H7 (cell line): ENCODE results near the gene LPAR1. TPM values are rescaled to one million over a fixed set of nuclear protein-coding genes. Genes with fewer than 3 reads are reported as not detected.

ENCODE experiments used
- DNase-seq: peaks from one replicate; pipeline ENCODE4 v3.0.0; 2012
- H3K27me3 ChIP-seq: 2 replicates; pipeline ENCODE4 v1.6.0; 2011; ENCODE audit warnings: mild to moderate bottlenecking, low read length; ENCODE audit not compliant: control insufficient read depth, insufficient read depth
- H3K36me3 ChIP-seq: replicated peaks from 2 replicates; pipeline ENCODE4 v1.5.1; 2011; ENCODE audit warnings: low read length; ENCODE audit not compliant: control insufficient read depth, insufficient read depth
- H3K4me3 ChIP-seq: 2 replicates; pipeline ENCODE4 v1.5.1; 2011; ENCODE audit warnings: low read depth, mild to moderate bottlenecking, control low read depth, low read length, moderate library complexity; ENCODE audit not compliant: insufficient read depth
- total RNA-seq: library from RNA; depleted of rRNA; stranded (reverse); fragments of >200 nt; shearing (Covaris generic); gene quantifications from 2 replicates; pipeline ENCODE4 v1.2.3, GENCODE V29; 2014

LPAR1 gene
- total RNA-seq, 1 experiment from 2014 or later: 7.1 TPM

DNA sequence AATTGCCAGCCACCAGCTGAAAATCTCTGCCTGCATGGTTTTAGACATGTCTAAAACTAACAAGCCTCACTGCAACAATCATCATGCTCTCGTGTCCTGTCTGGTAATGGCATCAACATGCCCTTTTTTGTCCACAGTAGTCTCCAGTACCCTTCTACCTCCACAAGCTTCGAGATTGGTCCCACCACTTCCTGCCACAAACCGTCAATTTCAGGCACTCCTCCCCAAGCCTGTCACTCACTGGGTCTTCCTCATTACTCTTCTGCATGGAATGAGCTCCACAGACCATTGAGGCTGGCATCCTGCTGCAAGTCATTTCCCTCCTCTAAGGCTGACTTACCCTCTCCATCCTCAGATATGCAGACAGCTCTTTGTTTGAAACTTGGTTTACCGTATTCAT, 9.0 kb downstream of the LPAR1 start:
- DNase-seq: no peak
- H3K4me3 ChIP-seq: no peak overlapping the region
- H3K36me3 ChIP-seq: no peaks in the 10 kb centered on the region
- H3K27me3 ChIP-seq: no peaks in the 10 kb centered on the region

DNA sequence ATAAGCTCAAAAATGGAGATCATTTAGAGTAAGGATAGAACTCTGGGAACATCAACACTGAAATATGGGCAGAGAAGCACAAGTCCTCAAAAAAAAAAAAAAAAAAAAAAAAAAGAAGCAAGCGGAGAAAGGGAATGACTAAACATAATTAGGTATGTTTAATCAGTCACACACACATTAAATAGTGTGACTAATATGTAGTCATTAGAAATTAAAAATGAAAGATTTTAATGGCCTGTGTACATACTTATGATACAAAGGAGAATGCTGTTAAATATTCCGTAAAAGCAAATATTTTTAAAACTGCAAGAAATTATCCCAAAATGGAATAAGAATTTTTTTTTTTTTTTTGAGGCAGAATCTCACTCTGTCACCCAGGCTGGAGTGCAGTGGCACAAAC, 10.5 kb downstream of the LPAR1 start:
- Histone ChIP-seq H3K27me3 (no peaks in the 10 kb centered on the region), H3K36me3 (no peaks in the 10 kb centered on the region), H3K4me3 (no peak overlapping the region)
- DNase-seq: no peak

DNA sequence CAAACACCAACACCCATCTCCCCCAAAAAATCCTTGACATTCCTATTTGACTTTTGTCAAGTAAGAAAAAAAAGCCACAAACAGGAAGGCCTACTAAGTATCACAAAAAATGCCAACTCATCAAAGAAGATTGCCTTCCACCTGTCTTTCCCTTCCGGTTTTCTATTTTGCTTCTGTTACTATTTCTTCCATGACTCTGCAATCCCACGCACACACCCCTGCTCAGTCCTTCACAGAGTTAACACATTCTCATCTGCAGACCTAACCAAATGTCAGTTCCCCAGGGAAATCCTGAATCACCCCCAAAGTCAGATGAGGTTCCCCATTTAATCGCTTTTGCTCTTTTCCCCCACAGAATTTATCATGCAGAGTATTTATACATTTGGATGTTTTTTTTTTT, 15.1 kb downstream of the LPAR1 start:
- no peaks in the 10 kb centered on the region for H3K27me3 ChIP-seq
- no peak for DNase-seq
- H3K36me3 ChIP-seq: no peaks in the 10 kb centered on the region
- no peak overlapping the region for H3K4me3 ChIP-seq

DNA sequence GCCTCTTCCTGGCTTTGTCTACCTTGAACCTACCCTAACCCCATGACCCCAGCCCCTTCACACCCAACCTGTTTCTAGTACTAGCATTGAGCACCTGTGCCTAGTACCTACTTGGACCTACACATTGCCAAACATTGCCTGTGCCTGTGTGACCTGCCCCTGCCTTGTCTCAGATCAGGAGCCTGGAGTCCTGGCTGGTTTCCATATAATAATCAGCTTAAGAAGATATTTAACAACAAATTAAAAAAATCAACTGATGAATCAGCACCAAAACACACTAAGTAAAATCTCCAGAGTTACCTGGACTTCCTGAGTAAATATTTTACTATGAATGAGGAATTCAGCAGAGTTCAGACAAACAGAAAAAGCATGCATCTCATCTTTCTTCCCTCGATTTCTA, 17.7 kb downstream of the LPAR1 start:
- no peak for DNase-seq
- Histone ChIP-seq H3K36me3 (no peaks in the 10 kb centered on the region), H3K27me3 (no peaks in the 10 kb centered on the region)

DNA sequence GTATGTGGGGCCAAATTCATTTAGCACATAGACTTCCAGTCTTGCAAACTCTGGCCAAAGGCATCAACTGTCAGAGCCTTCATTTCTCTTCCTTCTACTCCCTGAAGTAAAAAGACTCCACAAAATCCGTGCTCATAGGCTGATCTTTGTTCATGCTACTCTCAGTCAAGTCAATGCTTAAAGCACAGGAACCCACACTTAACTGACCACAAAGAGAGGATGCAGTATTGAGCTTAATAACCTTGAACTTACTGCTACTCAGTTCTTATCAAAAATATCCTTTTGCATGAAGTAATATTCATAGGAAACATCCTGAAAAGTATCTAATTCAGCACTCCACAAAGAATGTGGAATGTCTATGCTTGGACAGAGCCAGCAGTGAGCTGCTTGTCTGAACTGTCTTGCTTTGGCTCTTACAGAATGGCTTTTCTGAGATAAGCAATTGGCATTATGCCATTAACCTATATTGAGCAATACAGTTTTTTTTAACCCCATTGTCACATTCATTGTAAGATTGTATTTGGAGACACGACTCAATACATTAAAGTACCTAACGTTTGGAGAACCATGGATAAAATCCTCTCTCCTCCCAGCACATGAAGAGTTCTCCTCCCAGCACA, 21.7 kb downstream of the LPAR1 start:
- no peaks in the 10 kb centered on the region for H3K27me3 ChIP-seq
- DNase-seq: no peak
- no peaks in the 10 kb centered on the region for H3K36me3 ChIP-seq
- H3K4me3 ChIP-seq: no peak overlapping the region

More for the DNA sequence above, 17.7 kb downstream of the LPAR1 start:
- no peak overlapping the region for H3K4me3 ChIP-seq

DNA sequence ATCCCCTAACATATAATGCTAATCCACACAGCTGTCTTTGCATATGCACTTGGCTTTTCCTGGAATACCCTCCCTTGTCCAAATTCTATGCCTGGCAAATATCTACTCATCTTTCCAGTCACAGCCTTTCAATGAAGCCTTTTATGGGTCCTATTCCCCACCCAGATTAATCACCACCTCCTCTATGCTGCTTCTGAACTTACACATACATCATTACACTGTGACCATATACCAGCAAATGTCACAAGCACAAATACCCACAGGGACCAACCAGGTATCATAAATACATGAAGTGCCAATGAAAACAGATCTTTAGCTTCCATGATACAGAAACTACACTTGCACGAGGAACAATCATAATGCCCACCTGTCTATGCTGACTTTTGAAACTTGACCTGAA, 22.3 kb downstream of the LPAR1 start:
- no peaks in the 10 kb centered on the region for H3K36me3 ChIP-seq
- H3K4me3 ChIP-seq: no peak overlapping the region
- no peak for DNase-seq
- no peaks in the 10 kb centered on the region for H3K27me3 ChIP-seq

DNA sequence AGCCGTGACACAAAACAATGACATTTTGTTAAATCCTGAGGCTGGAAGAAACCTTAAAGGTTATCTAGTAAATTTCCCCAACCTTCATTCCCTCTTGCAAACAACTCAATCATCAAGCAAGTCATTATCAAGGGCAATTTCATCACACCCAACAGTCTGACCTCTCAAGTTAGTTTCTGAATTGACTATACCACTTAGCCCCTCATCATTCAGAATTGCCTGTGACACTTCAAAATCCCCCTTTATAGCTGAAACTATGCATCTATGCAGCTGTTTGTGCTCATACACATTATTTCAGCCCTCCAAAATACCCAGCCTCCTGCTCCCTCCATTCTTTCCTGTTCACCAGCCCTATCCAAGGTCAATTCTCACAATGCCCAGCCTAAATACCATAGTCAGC, 24.6 kb downstream of the LPAR1 start:
- no peak for DNase-seq
- H3K27me3 ChIP-seq: no peaks in the 10 kb centered on the region
- H3K36me3 ChIP-seq: no peaks in the 10 kb centered on the region
- H3K4me3 ChIP-seq: no peak overlapping the region

DNA sequence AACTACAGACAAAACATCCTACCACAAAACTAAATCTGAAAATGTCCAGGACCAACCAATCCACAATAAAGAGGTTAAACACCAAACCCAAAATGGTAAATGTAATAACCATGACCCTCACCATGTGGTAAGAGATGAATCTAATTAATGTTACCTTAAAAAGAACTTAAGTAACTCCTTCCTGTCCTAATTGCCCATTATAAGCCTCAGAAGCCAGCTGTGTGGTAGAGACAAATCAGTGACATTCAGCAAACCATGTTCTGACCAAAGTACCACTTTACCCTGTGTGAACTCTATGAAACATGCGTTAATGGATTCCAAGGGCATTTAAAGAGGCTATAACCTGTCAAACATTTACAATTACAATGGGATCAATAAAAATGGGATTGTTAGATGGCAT, 25.0 kb downstream of the LPAR1 start:
- H3K27me3 ChIP-seq: no peaks in the 10 kb centered on the region
- H3K4me3 ChIP-seq: no peak overlapping the region
- DNase-seq: no peak
- no peaks in the 10 kb centered on the region for H3K36me3 ChIP-seq

DNA sequence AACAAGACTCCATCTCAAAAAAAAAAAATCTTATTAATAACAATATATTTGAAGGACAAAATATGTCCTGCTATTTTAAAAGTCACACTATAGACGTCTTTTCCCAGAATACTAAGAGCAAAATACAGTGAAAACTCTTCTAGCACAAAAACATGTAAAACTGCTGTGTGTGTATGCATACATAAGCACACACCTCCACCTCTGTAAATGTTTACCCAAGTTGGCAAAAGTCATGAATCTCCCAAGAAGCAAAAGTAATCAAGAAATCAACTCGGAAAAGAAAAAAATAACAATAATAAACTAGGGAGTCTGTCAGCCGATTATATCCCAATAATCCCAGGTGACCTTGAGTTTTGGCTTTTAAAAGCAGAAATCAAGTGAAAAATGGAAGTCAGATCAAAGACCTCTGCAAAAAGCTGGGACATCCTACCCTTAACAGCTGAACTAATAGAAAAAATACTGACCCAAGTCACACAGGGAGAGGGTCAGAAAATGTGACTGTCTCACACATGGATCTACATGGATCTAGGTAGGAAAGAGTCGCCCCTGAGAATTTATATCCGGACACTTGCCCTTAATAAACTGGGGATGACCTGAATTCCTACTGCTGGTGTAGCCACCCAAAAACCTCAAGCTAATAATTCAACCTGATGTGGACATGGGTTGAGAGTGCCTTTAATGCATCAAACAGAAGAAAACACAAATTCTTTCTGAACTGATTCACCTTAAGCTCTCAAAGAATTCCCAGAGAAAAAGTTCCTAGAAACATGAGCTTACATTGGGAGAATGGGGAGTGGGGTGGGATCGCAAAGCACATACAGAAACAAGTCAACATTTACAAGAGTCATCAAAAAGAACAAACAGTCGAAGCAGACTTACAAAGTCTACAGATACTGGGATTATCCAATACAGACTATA, 29.9 kb downstream of the LPAR1 start:
- Histone ChIP-seq H3K36me3 (no peaks in the 10 kb centered on the region), H3K4me3 (no peak overlapping the region), H3K27me3 (no peaks in the 10 kb centered on the region)
- DNase-seq: no peak

DNA sequence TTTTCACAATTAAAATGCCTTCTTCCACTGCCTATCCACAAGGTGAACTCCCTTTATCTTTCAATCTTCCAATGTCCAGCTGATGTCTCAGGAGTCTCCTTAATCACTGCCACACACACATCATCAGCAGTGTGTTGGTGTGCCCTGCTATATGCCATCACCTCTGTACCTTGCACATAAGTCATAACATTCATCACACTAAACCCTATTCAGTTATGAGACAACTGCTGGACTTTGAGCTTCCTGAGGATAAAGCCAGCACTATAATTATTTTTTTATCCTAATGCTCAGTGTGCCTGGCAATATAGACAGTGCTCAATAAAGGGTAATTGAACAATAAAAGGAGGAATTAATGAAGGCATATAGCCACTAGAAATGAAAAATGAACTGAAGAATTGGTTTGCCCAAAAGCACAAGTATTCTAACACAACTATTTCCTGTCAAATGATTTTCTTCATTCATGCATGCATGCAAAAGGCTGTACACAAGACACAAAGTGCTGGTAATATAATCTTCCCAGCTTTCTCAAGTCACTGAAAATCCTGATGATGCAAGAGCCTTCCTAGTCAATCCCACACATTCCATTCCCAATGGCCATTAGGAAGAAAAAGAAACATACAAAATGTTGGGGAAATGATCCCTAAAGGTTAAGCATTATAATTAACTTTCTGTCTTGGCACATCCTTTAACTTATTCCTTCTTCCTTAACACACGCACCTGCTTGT, 32.4 kb downstream of the LPAR1 start:
- H3K36me3 ChIP-seq: no peaks in the 10 kb centered on the region
- no peak for DNase-seq

DNA sequence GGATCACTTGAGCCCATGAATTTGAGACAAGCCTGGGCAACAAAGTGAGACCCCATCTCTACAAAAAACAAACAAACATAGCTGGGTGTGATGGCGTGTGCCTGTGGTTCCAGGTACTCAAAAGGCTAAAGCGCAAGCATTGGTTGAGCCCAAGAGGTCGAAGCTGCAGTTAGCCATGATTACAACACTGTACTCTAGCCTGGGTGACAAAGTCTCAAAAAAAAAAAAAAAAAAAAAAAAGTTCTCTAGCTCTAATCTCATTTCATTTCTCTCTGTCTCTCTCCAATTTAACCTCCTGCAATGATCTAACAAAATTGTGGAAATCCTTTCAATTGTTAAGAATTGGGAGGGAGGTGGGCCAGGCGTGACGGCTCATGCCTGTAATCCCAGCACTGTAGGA, 33.3 kb downstream of the LPAR1 start:
- no peak overlapping the region for H3K4me3 ChIP-seq
- H3K27me3 ChIP-seq: no peaks in the 10 kb centered on the region
- no peak for DNase-seq
- no peaks in the 10 kb centered on the region for H3K36me3 ChIP-seq

More for the DNA sequence above, 32.4 kb downstream of the LPAR1 start:
- Histone ChIP-seq H3K4me3 (no peak overlapping the region), H3K27me3 (no peaks in the 10 kb centered on the region)

DNA sequence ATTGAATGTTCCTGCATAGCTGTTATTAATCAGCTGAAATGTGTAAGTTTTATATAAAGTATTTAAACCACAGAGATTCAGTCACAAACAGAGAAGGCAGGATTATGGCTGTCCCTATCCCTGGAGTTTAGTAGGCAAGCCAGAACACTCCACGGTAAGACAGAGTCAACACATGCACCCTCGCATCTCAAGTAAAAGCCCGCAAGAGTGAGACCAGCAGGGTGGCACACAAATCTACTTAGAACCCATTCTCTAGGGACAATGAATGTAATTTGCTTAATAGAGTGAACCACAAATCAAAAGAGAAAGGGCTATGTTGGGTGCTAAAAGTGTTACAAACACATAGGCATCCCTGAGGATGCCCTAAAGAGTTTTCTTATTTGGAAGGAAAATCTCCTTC, 35.1 kb downstream of the LPAR1 start:
- H3K4me3 ChIP-seq: no peak overlapping the region
- no peaks in the 10 kb centered on the region for H3K36me3 ChIP-seq
- H3K27me3 ChIP-seq: no peaks in the 10 kb centered on the region
- DNase-seq: no peak

DNA sequence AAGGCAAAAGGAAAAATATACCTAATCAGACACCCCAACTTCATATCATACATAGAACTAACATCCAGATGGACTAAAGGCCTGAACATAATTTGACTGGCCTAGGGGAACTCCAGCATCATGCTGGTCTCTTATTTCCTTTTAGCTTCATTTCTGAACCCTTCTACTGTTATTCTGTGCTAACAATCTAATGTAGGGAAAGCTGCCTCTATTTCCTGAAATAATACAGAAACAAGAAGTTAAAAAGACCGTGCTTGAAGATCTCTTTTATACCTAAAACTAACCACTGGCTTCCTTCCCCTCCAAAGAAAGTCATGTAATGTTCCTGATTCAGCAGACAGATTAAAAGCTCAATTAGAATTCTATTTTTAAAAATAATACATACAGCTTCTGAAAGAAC, 36.7 kb downstream of the LPAR1 start:
- DNase-seq: no peak
- Histone ChIP-seq H3K4me3 (no peak overlapping the region), H3K36me3 (no peaks in the 10 kb centered on the region), H3K27me3 (no peaks in the 10 kb centered on the region)

DNA sequence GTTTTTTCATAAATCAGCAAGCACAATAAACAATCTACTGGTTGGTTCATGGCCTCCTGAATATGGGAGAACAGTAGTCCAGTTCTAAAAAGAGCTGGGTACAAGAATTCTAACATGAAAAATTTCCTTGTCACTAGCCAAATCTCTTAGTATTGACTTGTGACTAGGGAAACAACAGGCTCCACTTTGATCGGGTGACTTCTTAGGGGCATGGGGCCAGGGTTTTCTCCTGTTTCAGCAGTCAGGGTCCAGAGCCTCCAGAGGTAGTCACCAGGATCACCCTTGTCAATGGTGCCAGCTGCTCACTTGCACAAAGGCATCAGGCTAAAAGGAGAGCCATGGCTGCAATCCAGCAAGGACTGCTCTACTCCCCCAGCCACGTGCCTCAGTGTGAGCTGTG, 38.1 kb downstream of the LPAR1 start:
- H3K4me3 ChIP-seq: no peak overlapping the region
- no peaks in the 10 kb centered on the region for H3K36me3 ChIP-seq
- no peak for DNase-seq
- H3K27me3 ChIP-seq: no peaks in the 10 kb centered on the region

DNA sequence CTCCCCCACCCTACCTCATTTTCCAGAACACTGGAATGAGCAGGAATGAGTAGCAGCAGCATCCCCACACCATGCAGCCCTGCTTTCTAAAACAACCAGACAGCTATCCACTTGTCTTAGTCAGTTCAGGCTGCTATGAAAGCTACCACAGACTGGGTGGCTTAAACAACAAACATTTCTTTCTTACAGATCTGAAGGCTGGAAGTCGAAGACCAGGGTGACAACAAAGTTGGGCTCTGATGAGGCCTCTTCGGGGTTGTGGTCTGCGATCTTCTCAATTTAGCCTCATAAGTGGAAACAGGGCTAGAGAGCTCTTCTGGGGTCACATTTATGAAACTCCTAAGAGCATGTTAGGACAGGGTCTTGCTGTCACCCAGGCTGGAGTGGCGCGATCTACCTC, 38.9 kb downstream of the LPAR1 start:
- no peak for DNase-seq
- no peak overlapping the region for H3K4me3 ChIP-seq
- H3K36me3 ChIP-seq: no peaks in the 10 kb centered on the region
- H3K27me3 ChIP-seq: no peaks in the 10 kb centered on the region
